Pons (tissue), 1 donor: ENCODE measurements around the gene LRP5.
"Not testable (repeated sequence)": the region's sequence is repeated elsewhere in the genome, so short reads cannot be mapped to it uniquely, and the experiment has no call there.

Source experiments
- DNase-seq: peaks from one replicate; pipeline ENCODE4 v3.0.0-alpha.2; 2016; ENCODE audit warnings: low spot score

LRP5 gene

GRCh38 chr11:68423481-68423880, 111.1 kb downstream of the LRP5 start:
- DNase-seq: no peak

GRCh38 chr11:68424101-68424632, 111.8 kb downstream of the LRP5 start:
- DNase-seq: no peak

- no peak for DNase-seq
Observed at GRCh38 chr11:68424981-68425865, 112.8 kb downstream of the LRP5 start.

GRCh38 chr11:68425866-68426380, 113.5 kb downstream of the LRP5 start:
- DNase-seq: no peak

GRCh38 chr11:68429661-68430060, 117.3 kb downstream of the LRP5 start:
- no peak for DNase-seq

- DNase-seq: no peak
Observed at GRCh38 chr11:68430384-68430783, 118.0 kb downstream of the LRP5 start.

GRCh38 chr11:68430801-68431200, 118.4 kb downstream of the LRP5 start:
- no peak for DNase-seq

- DNase-seq: no peak
Observed at GRCh38 chr11:68431984-68432645, 119.7 kb downstream of the LRP5 start.

- DNase-seq: no peak
Observed at GRCh38 chr11:68432874-68433273, 120.5 kb downstream of the LRP5 start.

- no peak for DNase-seq
Observed at GRCh38 chr11:68433541-68433940, 121.2 kb downstream of the LRP5 start.

GRCh38 chr11:68434159-68434558, 121.8 kb downstream of the LRP5 start:
- DNase-seq: not testable (repeated sequence)

GRCh38 chr11:68436162-68436888, 123.9 kb downstream of the LRP5 start:
- no peak for DNase-seq

- DNase-seq: no peak
Observed at GRCh38 chr11:68436985-68437926, 124.9 kb downstream of the LRP5 start.

- DNase-seq: no peak
Observed at GRCh38 chr11:68437927-68438657, 125.7 kb downstream of the LRP5 start.

- DNase-seq: no peak
Observed at GRCh38 chr11:68438658-68439259, 126.4 kb downstream of the LRP5 start.

- DNase-seq: no peak
Observed at GRCh38 chr11:68439355-68440065, 127.1 kb downstream of the LRP5 start.

- no peak for DNase-seq
Observed at GRCh38 chr11:68440224-68440623, 127.8 kb downstream of the LRP5 start.

GRCh38 chr11:68441466-68442230, 129.3 kb downstream of the LRP5 start:
- no peak for DNase-seq
